Measurements from ENCODE around the gene INTS2.
A peak's percentile ranks its signal among the peaks of the same experiment; 100 is the strongest.
"Not testable (repeated sequence)": the region's sequence is repeated elsewhere in the genome, so short reads cannot be mapped to it uniquely, and the experiment has no call there.

The INTS2 gene, protein sequence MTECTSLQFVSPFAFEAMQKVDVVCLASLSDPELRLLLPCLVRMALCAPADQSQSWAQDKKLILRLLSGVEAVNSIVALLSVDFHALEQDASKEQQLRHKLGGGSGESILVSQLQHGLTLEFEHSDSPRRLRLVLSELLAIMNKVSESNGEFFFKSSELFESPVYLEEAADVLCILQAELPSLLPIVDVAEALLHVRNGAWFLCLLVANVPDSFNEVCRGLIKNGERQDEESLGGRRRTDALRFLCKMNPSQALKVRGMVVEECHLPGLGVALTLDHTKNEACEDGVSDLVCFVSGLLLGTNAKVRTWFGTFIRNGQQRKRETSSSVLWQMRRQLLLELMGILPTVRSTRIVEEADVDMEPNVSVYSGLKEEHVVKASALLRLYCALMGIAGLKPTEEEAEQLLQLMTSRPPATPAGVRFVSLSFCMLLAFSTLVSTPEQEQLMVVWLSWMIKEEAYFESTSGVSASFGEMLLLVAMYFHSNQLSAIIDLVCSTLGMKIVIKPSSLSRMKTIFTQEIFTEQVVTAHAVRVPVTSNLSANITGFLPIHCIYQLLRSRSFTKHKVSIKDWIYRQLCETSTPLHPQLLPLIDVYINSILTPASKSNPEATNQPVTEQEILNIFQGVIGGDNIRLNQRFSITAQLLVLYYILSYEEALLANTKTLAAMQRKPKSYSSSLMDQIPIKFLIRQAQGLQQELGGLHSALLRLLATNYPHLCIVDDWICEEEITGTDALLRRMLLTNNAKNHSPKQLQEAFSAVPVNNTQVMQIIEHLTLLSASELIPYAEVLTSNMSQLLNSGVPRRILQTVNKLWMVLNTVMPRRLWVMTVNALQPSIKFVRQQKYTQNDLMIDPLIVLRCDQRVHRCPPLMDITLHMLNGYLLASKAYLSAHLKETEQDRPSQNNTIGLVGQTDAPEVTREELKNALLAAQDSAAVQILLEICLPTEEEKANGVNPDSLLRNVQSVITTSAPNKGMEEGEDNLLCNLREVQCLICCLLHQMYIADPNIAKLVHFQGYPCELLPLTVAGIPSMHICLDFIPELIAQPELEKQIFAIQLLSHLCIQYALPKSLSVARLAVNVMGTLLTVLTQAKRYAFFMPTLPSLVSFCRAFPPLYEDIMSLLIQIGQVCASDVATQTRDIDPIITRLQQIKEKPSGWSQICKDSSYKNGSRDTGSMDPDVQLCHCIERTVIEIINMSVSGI

GRCh38 chr17:61927208-61928100, at the start of gene INTS2:
TSS of gene INTS2 (minus strand) at chr17:61927982. CDS start at chr17:61926644, 1,338 bp downstream.
- DNase-seq, result peak; percentile 78

- no peak for DNase-seq
Observed at GRCh38 chr17:61974115-61974514, 46.3 kb upstream of the INTS2 start.

DNA sequence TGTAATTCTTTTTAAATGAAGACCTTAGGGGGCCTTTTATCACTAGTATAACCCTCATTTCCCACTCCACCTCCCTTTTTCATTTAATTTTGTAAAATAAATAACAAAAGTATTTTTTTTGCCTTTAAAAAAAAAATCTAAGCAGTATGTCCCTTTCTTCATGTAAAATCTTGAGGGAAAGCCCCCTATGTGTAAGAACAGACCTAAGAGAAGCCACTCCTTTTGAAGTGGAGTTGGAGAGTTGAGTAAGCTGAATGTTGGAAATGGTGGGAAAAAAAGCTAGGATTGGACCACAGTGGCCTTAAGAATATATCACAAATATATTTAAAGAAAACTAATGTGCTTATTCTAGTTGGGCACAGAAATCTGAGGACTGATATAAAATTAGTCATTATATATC, 44.5 kb upstream of the INTS2 start:
- DNase-seq, result no peak

- DNase-seq, result no peak
Observed at GRCh38 chr17:61970030-61970429, 42.2 kb upstream of the INTS2 start.

DNA sequence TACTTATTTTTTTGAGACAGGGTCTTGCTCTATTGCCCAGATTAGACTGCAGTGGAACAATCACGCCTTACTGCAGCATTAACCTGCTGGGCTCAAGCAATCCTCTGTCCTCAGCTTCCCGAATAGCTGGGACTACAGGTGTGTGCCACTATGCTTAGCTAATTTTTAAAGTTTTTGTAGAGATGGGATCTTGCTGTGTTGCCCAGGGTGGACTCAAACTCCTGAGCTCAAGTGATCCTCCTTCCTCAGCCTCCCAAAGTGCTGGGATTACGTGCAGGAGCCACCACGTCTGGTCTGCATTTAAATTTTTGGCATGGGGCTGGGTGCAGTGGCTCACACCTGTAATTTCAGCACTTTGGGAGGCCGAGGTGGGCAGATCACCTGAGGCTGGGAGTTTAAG, 41.0 kb upstream of the INTS2 start:
- DNase-seq, result no peak

- DNase-seq, result no peak
Observed at GRCh38 chr17:61967729-61968128, 39.9 kb upstream of the INTS2 start.

GRCh38 chr17:61966191-61966590, 38.4 kb upstream of the INTS2 start:
- DNase-seq, result no peak

GRCh38 chr17:61955619-61956018, 27.8 kb upstream of the INTS2 start:
- no peak for DNase-seq

GRCh38 chr17:61947367-61948078, 19.7 kb upstream of the INTS2 start:
- DNase-seq, result no peak

DNA sequence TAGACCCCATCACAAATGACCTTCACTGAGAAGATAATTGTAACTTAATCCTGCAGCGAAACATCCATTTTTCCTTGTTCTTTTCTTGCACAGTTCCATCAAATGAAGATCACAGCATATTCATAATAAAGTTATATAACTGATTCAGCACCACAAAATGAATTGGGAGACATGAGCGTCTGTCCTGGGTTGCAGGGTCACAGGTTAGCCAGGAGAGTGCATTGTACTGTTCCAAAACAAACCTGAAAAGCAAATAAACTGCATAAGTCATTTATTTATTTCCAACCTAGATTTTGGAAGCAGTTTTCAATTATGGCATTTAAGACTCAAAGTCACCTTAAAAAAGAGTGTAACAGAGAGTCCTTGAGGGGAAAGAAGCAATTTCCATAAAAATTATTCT, 18.6 kb upstream of the INTS2 start:
- no peak for DNase-seq

DNA sequence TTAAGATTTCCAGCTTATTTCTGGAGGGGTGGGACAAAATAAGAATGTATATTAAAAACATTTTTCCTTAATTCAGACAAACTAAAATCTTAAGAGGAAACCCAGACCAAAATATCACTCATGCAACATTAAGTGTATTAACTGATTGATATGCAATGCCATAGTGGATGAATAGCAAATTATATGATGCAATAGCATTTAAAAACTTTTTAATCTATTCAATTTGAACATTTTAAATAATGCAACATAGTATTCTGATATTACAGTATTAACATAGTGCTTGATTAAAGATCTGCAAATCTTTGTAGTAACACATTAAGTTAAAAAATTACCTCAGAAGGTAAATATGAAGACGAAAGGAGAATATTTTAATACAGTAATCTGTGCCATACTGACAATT, 15.3 kb upstream of the INTS2 start:
- no peak for DNase-seq

DNA sequence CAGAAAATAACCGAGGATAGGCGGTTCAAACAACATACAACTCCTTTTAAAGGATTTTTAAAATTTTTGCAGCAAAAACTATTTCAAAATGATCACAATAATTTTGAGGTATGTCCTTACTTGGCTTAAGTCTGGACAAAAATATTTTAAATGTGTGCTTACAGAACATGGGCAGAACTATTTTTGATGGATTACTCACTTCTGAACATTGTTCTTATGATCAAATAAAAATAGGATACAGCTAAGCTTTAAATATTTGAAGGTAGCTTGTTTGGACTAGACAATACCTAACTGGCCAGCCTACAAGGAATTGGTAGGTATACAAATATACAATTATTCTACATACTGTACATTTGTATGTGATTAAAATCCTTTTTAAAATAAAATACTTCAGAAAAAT, 14.3 kb upstream of the INTS2 start:
- no peak for DNase-seq

- DNase-seq, result no peak
Observed at GRCh38 chr17:61928101-61928436, 287 bp upstream of the INTS2 start.

- DNase-seq, result no peak
Observed at GRCh38 chr17:61926826-61927207, 965 bp downstream of the INTS2 start.

DNA sequence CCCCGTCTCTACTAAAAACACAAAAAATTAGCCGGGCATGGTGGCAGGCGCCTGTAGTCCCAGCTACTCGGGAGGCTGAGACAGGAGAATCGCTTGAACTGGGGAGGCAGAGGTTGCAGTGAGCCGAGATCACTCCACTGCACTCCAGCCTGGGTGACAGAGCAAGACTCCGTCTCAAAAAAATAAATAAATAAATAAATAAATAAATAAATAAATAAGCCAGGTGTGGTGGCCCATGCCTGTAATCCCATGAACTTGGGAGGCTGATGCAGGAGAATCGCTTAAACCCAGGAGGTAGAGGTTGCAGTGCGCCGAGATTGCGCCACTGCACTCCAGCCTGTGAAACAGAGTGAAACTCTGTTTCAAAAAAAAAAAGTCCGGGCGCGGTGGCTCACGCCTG, 12.6 kb downstream of the INTS2 start:
- DNase-seq, result not testable (repeated sequence)

- no peak for DNase-seq
Observed at GRCh38 chr17:61908292-61909037, 19.3 kb downstream of the INTS2 start.

- DNase-seq, result no peak
Observed at GRCh38 chr17:61907361-61907760, 20.4 kb downstream of the INTS2 start.

- no peak for DNase-seq
Observed at GRCh38 chr17:61904094-61904710, 23.6 kb downstream of the INTS2 start.

DNA sequence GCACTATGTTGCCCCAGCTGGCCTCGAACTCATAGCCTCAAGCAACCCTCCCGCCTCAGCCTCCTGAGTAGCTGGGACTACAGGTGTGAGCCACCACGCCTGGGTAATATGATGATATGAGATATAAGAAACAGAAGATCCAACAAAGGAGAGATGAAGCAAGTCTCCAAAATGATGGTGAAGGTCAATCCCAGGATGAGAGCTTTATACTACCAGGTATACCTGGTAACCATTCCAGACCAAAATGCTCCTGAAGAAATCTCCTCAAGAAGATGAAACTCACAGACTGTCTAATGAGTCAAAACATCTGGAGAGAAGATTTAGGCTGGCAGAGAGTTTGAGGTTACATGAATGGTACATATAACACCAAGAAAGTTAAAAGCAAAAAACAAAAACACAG, 24.5 kb downstream of the INTS2 start:
- no peak for DNase-seq

- no peak for DNase-seq
Observed at GRCh38 chr17:61897548-61898180, 30.1 kb downstream of the INTS2 start.

Data from DMS79 treated with DMSO at 0.1 percent for 48 hours (cell line).